IMR-90 (cell line): ENCODE measurements around the gene TPP1. TPM values are rescaled to one million over a fixed set of nuclear protein-coding genes. Genes with fewer than 3 reads are reported as not detected.

Source experiments
- ATAC-seq: fragments of 200-7000 bp; cut with Tn5 transposase; 2 replicates; pipeline ENCODE4 v1.9.1; 2020; ENCODE audit warnings: low read depth, mild to moderate bottlenecking, moderate library complexity
- BruUV-seq: library from RNA; stranded (reverse); fragments of 400-500 nt; replicated peaks from 2 replicates; lab custom pipeline; 2021; lab: Mats Ljungman, UMichigan
- CTCF ChIA-PET: fragments of 300-600 bp; formaldehyde crosslinking; extraction: SDS; loops from one replicate; lab custom pipeline; 2021; ENCODE audit warnings: antibody characterized with exemption; lab: Yijun Ruan, JAX
- POLR2A ChIA-PET: fragments of 300-600 bp; sonication (Branson Sonifier 250); formaldehyde crosslinking; loops from one replicate; lab custom pipeline; 2022; ENCODE audit warnings: antibody characterized with exemption; ENCODE audit not compliant: unreplicated experiment; lab: Charles Lee
- DNase-seq: peaks from one replicate; pipeline ENCODE4 v3.0.0; 2013
- H2AFZ ChIP-seq: replicated peaks from 2 replicates; pipeline ENCODE3; 2013; ENCODE audit warnings: low read length, mild to moderate bottlenecking; ENCODE audit not compliant: poor library complexity
- H2AK5ac ChIP-seq: 2 replicates; pipeline ENCODE4 v1.6.1; 2013; ENCODE audit warnings: low read depth, low read length, inconsistent platforms
- H2AK9ac ChIP-seq: replicated peaks from 2 replicates; pipeline ENCODE3; 2013; ENCODE audit warnings: mild to moderate bottlenecking, low read depth, low read length, moderate library complexity; ENCODE audit not compliant: poor library complexity
- H2BK120ac ChIP-seq: 2 replicates; pipeline ENCODE4 v1.6.1; 2013; ENCODE audit warnings: low read depth, low read length, inconsistent platforms
- H2BK15ac ChIP-seq: 3 replicates; pipeline ENCODE4 v1.6.1; 2013; ENCODE audit warnings: low read depth, low read length, inconsistent platforms
- H2BK20ac ChIP-seq: 2 replicates; pipeline ENCODE4 v1.6.1; 2013; ENCODE audit warnings: low read depth, mild to moderate bottlenecking, inconsistent platforms, low read length, moderate library complexity
- H2BK5ac ChIP-seq: 2 replicates; pipeline ENCODE4 v1.6.1; 2013; ENCODE audit warnings: mild to moderate bottlenecking, low read depth, low read length, inconsistent platforms; ENCODE audit not compliant: poor library complexity, severe bottlenecking
- H3K14ac ChIP-seq: replicated peaks from 2 replicates; pipeline ENCODE4 v1.6.1; 2013; ENCODE audit warnings: low read depth, low read length, inconsistent platforms
- H3K18ac ChIP-seq: 2 replicates; pipeline ENCODE4 v1.6.1; 2013; ENCODE audit warnings: low read depth, low read length, control low read depth
- H3K23ac ChIP-seq: 2 replicates; pipeline ENCODE4 v1.6.1; 2013; ENCODE audit warnings: low read depth, low read length, inconsistent platforms
- H3K27ac ChIP-seq: 2 replicates; pipeline ENCODE4 v1.5.1; 2013; ENCODE audit warnings: mild to moderate bottlenecking, control low read depth, low read length; ENCODE audit not compliant: insufficient read depth
- H3K27me3 ChIP-seq: 2 replicates; pipeline ENCODE4 v1.6.1; 2013; ENCODE audit warnings: low read length; ENCODE audit not compliant: control insufficient read depth, insufficient read depth
- H3K36me3 ChIP-seq: 2 replicates; pipeline ENCODE4 v1.6.1; 2013; ENCODE audit warnings: low read length, mixed read lengths; ENCODE audit not compliant: control insufficient read depth, insufficient read depth
- H3K4ac ChIP-seq: 2 replicates; pipeline ENCODE4 v1.6.1; 2013; ENCODE audit warnings: low read depth, low read length, inconsistent platforms
- H3K4me1 ChIP-seq: 2 replicates; pipeline ENCODE4 v1.6.1; 2013; ENCODE audit warnings: low read length, mixed read lengths; ENCODE audit not compliant: control insufficient read depth, insufficient read depth
- H3K4me2 ChIP-seq: 2 replicates; pipeline ENCODE4 v1.6.1; 2013; ENCODE audit warnings: low read depth, mild to moderate bottlenecking, control low read depth, low read length, moderate library complexity
- H3K4me3 ChIP-seq: 2 replicates; pipeline ENCODE4 v1.5.1; 2013; ENCODE audit warnings: low read depth, mild to moderate bottlenecking, control low read depth, low read length, moderate library complexity; ENCODE audit not compliant: insufficient read depth
- H3K56ac ChIP-seq: 2 replicates; pipeline ENCODE4 v1.6.1; 2013; ENCODE audit warnings: low read length, inconsistent platforms; ENCODE audit not compliant: insufficient read depth; ENCODE audit errors: extremely low read depth
- H3K79me1 ChIP-seq, 2 experiments: 2 replicates each; pipeline ENCODE4 v1.6.1; 2013; ENCODE audit warnings: low read length in 2 of 2, inconsistent platforms in 1 of 2, low read depth in 1 of 2
- H3K9ac ChIP-seq: 2 replicates; pipeline ENCODE4 v1.6.1; 2013; ENCODE audit warnings: low read depth, low read length, control low read depth
- H3K9me1 ChIP-seq: 2 replicates; pipeline ENCODE4 v1.6.1; 2013; ENCODE audit warnings: low read length, inconsistent platforms; ENCODE audit not compliant: insufficient read depth
- H3K9me3 ChIP-seq: 2 replicates; pipeline ENCODE4 v1.6.1; 2013; ENCODE audit warnings: low read length; ENCODE audit not compliant: control insufficient read depth, insufficient read depth
- H4K20me1 ChIP-seq: 2 replicates; pipeline ENCODE4 v1.6.1; 2013; ENCODE audit warnings: low read length, inconsistent platforms; ENCODE audit not compliant: insufficient read depth
- H4K5ac ChIP-seq: 2 replicates; pipeline ENCODE4 v1.6.1; 2013; ENCODE audit warnings: mild to moderate bottlenecking, low read depth, low read length, control low read depth
- H4K8ac ChIP-seq, 2 experiments: 2 replicates each; pipeline ENCODE4 v1.6.1; 2013; ENCODE audit warnings: low read depth in 2 of 2, low read length in 2 of 2, control low read depth in 1 of 2, inconsistent platforms in 1 of 2
- H4K91ac ChIP-seq: 2 replicates; pipeline ENCODE4 v1.6.1; 2013; ENCODE audit warnings: low read depth, low read length, inconsistent platforms; ENCODE audit not compliant: insufficient read depth
- CEBPB ChIP-seq: IDR thresholded peaks from 2 replicates; pipeline ENCODE4 v1.6.1; 2012; ENCODE audit warnings: low read depth, low read length, improper control_type of control experiment
- CHD1 ChIP-seq: IDR thresholded peaks from 2 replicates; pipeline ENCODE4 v1.6.1; 2012; ENCODE audit warnings: low read depth, low read length, improper control_type of control experiment
- CTCF ChIP-seq: conservative IDR thresholded peaks from 2 replicates; pipeline ENCODE4 v1.5.1; 2012; ENCODE audit warnings: mild to moderate bottlenecking, low read depth, low read length, improper control_type of control experiment
- ELK1 ChIP-seq: fragments of 150-350 bp; IDR thresholded peaks from 2 replicates; pipeline ENCODE4 v1.6.1; 2016; ENCODE audit warnings: low read depth, mild to moderate bottlenecking, low read length, moderate library complexity, borderline replicate concordance
- FOS ChIP-seq: fragments of 150-350 bp; IDR thresholded peaks from 2 replicates; pipeline ENCODE4 v1.6.1; 2016; ENCODE audit warnings: low read depth, low read length
- MAFK ChIP-seq: IDR thresholded peaks from 2 replicates; pipeline ENCODE4 v1.6.1; 2012; ENCODE audit warnings: low read depth, low read length, improper control_type of control experiment
- MAZ ChIP-seq: IDR thresholded peaks from 2 replicates; pipeline ENCODE4 v1.6.1; 2012; ENCODE audit warnings: low read depth, mild to moderate bottlenecking, low read length, improper control_type of control experiment, moderate library complexity, borderline replicate concordance
- MXI1 ChIP-seq: IDR thresholded peaks from 2 replicates; pipeline ENCODE4 v1.6.1; 2012; ENCODE audit warnings: low read depth, mild to moderate bottlenecking, low read length, moderate library complexity, borderline replicate concordance
- NFE2L2 ChIP-seq: fragments of 150-350 bp; IDR thresholded peaks from 2 replicates; pipeline ENCODE4 v1.6.1; 2016; ENCODE audit warnings: low read depth, mild to moderate bottlenecking, low read length
- POLR2A ChIP-seq: IDR thresholded peaks from 2 replicates; pipeline ENCODE4 v1.6.1; 2012; ENCODE audit warnings: mild to moderate bottlenecking, low read depth, low read length
- RAD21 ChIP-seq: IDR thresholded peaks from 2 replicates; pipeline ENCODE4 v1.6.1; 2012; ENCODE audit warnings: low read length, improper control_type of control experiment
- RFX5 ChIP-seq: IDR thresholded peaks from 2 replicates; pipeline ENCODE4 v1.8.0; 2012; ENCODE audit warnings: low read depth, mild to moderate bottlenecking, low read length, moderate library complexity
- SMC3 ChIP-seq: fragments of 150-350 bp; IDR thresholded peaks from 2 replicates; pipeline ENCODE4 v1.6.1; 2016; ENCODE audit warnings: low read depth, mild to moderate bottlenecking, antibody characterized with exemption, low read length, moderate library complexity
- WGBS, 2 experiments: methylation state at CpG; one replicate each; pipeline versions ENCODE4 v1.1.5 to v1.1.7; 2013; ENCODE audit warnings: missing lambda C conversion rate in 2 of 2; ENCODE audit not compliant: insufficient read length in 1 of 2; ENCODE audit errors: extremely low coverage in 2 of 2; 5-methylcytosine and 5-hydroxymethylcytosine counted together
- dilution Hi-C: fragments of 300-500 bp; cut with HindIII; formaldehyde crosslinking; loops from one replicate; pipeline ENCODE4 v1.14.3; 2018; ENCODE audit warnings: low sequenced_read_pairs; ENCODE audit not compliant: unreplicated experiment
- in situ Hi-C: fragments of 300-500 bp; cut with MboI; formaldehyde crosslinking; loops from 3 replicates; pipeline ENCODE4 v1.14.3; 2019; ENCODE audit warnings: low sequenced_read_pairs, inconsistent platforms, mixed read lengths
- intact Hi-C: fragments of 100-400 bp; cut with micrococcal nuclease; formaldehyde crosslinking; loops from 2 replicates; pipeline ENCODE4 v1.10.0; 2022
- polyA plus RNA-seq, 3 experiments: library from polyadenylated mRNA; depleted of rRNA; stranded (reverse); fragments of >200 nt; gene quantifications; 2 replicates each; pipeline ENCODE4 v1.2.3, GENCODE V29; 2012; ENCODE audit warnings: low replicate concordance in 1 of 3
- total RNA-seq: library from RNA; depleted of rRNA; stranded (reverse); fragments of >200 nt; gene quantifications from 2 replicates; pipeline ENCODE4 v1.2.3, GENCODE V29; 2012

TPP1 gene
- total and polyA plus RNA-seq, 2 of the 4 experiments (the other 2 are of a cell fraction) = 33.5 to 108 TPM

- Histone ChIP-seq H3K27ac (no peak overlapping the region), H3K36me3 (peaks cover 25% of the 10 kb centered on the region), H2AK5ac (no peak overlapping the region), H3K18ac (no peak overlapping the region), H4K91ac (no peak overlapping the region), H3K4me2 (no peak overlapping the region), H3K4me3 (no peak overlapping the region), H2BK120ac (no peak overlapping the region), H4K5ac (no peak overlapping the region), H2BK15ac (no peak overlapping the region), H3K4ac (no peak overlapping the region), H3K23ac (no peak overlapping the region), H3K9me1 (peaks cover 20% of the 10 kb centered on the region), H3K79me1 (peaks cover 5 to 36% of the 10 kb centered on the region in 2 experiments; a peak in 3 of 4 replicates), H2AK9ac (no peak overlapping the region), H4K8ac (no peak overlapping the region), H2BK5ac (no peak overlapping the region), H3K9ac (no peak overlapping the region), H3K27me3 (no peaks in the 10 kb centered on the region), H4K20me1 (peaks cover 5% of the 10 kb centered on the region; the same call in 1 of the 2 replicates), H2AFZ (no peak overlapping the region), H3K56ac (no peak overlapping the region), H3K9me3 (no peaks in the 10 kb centered on the region), H2BK20ac (no peak overlapping the region), H3K4me1 (peaks cover 19% of the 10 kb centered on the region), H3K14ac (no peak overlapping the region)
- WGBS, 2 experiments = 86% methylated on average over 6 of the region's 7 CpGs; no CpG with 5 or more reads in 1 of the 2 experiments
- BruUV-seq = no TSS peak
- ChIA-PET CTCF (no interaction called here), POLR2A (no interaction called here)
- in situ Hi-C loops (no loop called here), dilution Hi-C loops (no loop called here), intact Hi-C loops (no loop called here)
- ATAC-seq = no peak
- no peak for DNase-seq
- TF ChIP-seq POLR2A (no peak), RAD21 (no peak), MAZ (no peak), CEBPB (no peak), MAFK (no peak), CHD1 (no peak), CTCF (no peak), NFE2L2 (no peak), SMC3 (no peak), RFX5 (no peak), ELK1 (no peak), MXI1 (no peak), FOS (no peak)
Measured at GRCh38 chr11:6642957-6643356, 23.7 kb upstream of the TPP1 start.
